Measurements from ENCODE around the gene ALDH7A1.

ALDH7A1 gene

DNA sequence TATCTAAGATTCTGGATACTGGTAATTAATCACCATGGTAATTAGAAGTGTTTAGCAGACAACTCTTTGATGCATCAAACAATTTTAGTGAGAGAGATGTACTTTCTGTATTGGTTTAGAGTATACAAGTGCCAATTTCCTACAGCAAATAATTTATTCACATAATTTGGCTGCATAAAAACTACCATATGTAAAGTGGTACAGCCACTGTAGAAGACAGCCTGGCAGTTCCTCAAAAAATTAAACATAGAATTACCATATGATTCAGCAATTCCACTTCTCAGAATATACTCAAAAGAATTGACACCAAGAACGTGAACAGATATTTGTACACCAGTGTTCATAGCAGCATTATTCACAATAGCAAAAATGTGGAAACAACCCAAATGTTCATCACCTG, 41.9 kb upstream of the ALDH7A1 start:
- Histone ChIP-seq H3K4me1 (ENCODE audit: insufficient read depth, low read length) (no peaks in the 10 kb centered on the region), H2AFZ (ENCODE audit: low read depth, low read length) (no peak overlapping the region), H4K20me1 (ENCODE audit: insufficient read depth, low read length) (no peaks in the 10 kb centered on the region), H3K36me3 (ENCODE audit: insufficient read depth, low read length) (no peaks in the 10 kb centered on the region), H3K27ac (ENCODE audit: low read length) (no peak overlapping the region), H3K27me3 (ENCODE audit: insufficient read depth, low read length, poor library complexity) (no peaks in the 10 kb centered on the region), H3K79me2 (ENCODE audit: insufficient read depth, low read length) (no peaks in the 10 kb centered on the region), H3K9me3 (ENCODE audit: insufficient read depth, low read length, severe bottlenecking) (no peaks in the 10 kb centered on the region), H3K4me2 (ENCODE audit: insufficient read depth, low read length) (no peak overlapping the region), H3K4me3 (ENCODE audit: low read depth in 1 of 2, low read length in 2 of 2) (no peak overlapping the region), H3K9ac (ENCODE audit: low read depth, low read length) (no peak overlapping the region)
- ATAC-seq (ENCODE audit: insufficient read depth, low read depth) (no peak), DNase-seq (no peak)
- TF ChIP-seq, protein P1, sequence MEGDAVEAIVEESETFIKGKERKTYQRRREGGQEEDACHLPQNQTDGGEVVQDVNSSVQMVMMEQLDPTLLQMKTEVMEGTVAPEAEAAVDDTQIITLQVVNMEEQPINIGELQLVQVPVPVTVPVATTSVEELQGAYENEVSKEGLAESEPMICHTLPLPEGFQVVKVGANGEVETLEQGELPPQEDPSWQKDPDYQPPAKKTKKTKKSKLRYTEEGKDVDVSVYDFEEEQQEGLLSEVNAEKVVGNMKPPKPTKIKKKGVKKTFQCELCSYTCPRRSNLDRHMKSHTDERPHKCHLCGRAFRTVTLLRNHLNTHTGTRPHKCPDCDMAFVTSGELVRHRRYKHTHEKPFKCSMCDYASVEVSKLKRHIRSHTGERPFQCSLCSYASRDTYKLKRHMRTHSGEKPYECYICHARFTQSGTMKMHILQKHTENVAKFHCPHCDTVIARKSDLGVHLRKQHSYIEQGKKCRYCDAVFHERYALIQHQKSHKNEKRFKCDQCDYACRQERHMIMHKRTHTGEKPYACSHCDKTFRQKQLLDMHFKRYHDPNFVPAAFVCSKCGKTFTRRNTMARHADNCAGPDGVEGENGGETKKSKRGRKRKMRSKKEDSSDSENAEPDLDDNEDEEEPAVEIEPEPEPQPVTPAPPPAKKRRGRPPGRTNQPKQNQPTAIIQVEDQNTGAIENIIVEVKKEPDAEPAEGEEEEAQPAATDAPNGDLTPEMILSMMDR (IDR thresholded peaks at IDR 0.05; ENCODE audit: borderline replicate concordance, extremely low read depth, low read length, poor library complexity, severe bottlenecking), result no peak

DNA sequence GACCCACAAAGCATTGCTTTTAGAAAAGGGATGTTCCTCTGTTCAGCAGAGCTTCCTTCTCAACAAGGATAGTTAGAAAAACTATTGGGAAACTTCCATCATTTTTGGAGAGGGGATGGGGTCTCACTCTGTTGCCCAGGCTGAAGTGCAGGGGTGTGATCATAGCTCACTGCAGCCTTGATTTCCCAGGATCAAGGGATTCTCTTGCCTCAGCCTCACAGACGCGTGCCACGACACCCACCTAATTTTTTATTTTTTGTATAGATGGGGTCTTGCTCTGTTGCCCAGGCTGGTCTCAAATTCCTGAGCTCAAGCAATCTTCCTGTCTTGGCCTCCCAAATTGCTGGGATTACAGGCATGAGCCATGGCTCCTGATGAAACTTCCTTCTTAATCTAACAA, 40.6 kb upstream of the ALDH7A1 start:
- no peak overlapping the region for H3K4me3 ChIP-seq (ENCODE audit: low read depth in 1 of 2, low read length in 2 of 2)
- H3K36me3 ChIP-seq (ENCODE audit: insufficient read depth, low read length), result no peaks in the 10 kb centered on the region
- H3K4me1 ChIP-seq (ENCODE audit: insufficient read depth, low read length), result no peaks in the 10 kb centered on the region
- H3K4me2 ChIP-seq (ENCODE audit: insufficient read depth, low read length), result no peak overlapping the region
- no peaks in the 10 kb centered on the region for H4K20me1 ChIP-seq (ENCODE audit: insufficient read depth, low read length)
- H3K9me3 ChIP-seq (ENCODE audit: insufficient read depth, low read length, severe bottlenecking), result no peaks in the 10 kb centered on the region
- TF ChIP-seq, protein P1 (IDR thresholded peaks at IDR 0.05; ENCODE audit: borderline replicate concordance, extremely low read depth, low read length, poor library complexity, severe bottlenecking), result no peak
- no peak for TF ChIP-seq EZH2 (IDR thresholded peaks at IDR 0.05; ENCODE audit: borderline replicate concordance, low read depth, low read length, severe bottlenecking)
- H3K27ac ChIP-seq (ENCODE audit: low read length), result no peak overlapping the region
- H3K79me2 ChIP-seq (ENCODE audit: insufficient read depth, low read length), result no peaks in the 10 kb centered on the region
- ATAC-seq (ENCODE audit: insufficient read depth, low read depth) (no peak), DNase-seq (no peak)
- H3K9ac ChIP-seq (ENCODE audit: low read depth, low read length), result no peak overlapping the region
- H3K27me3 ChIP-seq (ENCODE audit: insufficient read depth, low read length, poor library complexity), result no peaks in the 10 kb centered on the region
- H2AFZ ChIP-seq (ENCODE audit: low read depth, low read length), result no peak overlapping the region

DNA sequence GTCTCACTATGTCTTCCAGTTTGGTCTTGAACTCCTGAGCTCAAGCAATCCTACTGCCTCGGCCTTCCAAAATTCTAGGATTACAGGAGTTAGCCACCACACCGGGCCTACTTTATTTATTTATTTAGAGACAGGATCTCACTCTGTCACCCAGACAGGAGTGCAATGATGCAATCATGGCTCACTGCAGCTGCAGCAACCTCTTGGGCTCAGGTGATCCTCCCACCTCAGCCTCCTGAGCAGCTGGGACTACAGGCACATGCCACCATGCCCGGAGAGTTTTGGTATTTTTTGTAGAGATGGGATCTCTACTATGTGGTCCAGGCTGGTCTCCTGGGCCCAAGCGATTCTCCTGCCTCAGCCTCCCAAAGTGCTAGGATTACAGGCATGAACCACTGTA, 38.5 kb upstream of the ALDH7A1 start:
- no peaks in the 10 kb centered on the region for H3K9me3 ChIP-seq (ENCODE audit: insufficient read depth, low read length, severe bottlenecking)
- H3K27me3 ChIP-seq (ENCODE audit: insufficient read depth, low read length, poor library complexity), result no peaks in the 10 kb centered on the region
- H3K36me3 ChIP-seq (ENCODE audit: insufficient read depth, low read length), result no peaks in the 10 kb centered on the region
- no peaks in the 10 kb centered on the region for H3K4me1 ChIP-seq (ENCODE audit: insufficient read depth, low read length)
- ATAC-seq (ENCODE audit: insufficient read depth, low read depth) (no peak), DNase-seq (no peak)
- no peak overlapping the region for H3K27ac ChIP-seq (ENCODE audit: low read length)
- no peaks in the 10 kb centered on the region for H4K20me1 ChIP-seq (ENCODE audit: insufficient read depth, low read length)
- H3K79me2 ChIP-seq (ENCODE audit: insufficient read depth, low read length), result no peaks in the 10 kb centered on the region
- H2AFZ ChIP-seq (ENCODE audit: low read depth, low read length), result no peak overlapping the region
- no peak overlapping the region for H3K9ac ChIP-seq (ENCODE audit: low read depth, low read length)
- H3K4me2 ChIP-seq (ENCODE audit: insufficient read depth, low read length), result no peak overlapping the region
- H3K4me3 ChIP-seq (ENCODE audit: low read depth in 1 of 2, low read length in 2 of 2), result no peak overlapping the region
- TF ChIP-seq EZH2 (IDR thresholded peaks at IDR 0.05; ENCODE audit: borderline replicate concordance, low read depth, low read length, severe bottlenecking), result no peak
- TF ChIP-seq, protein P1 (IDR thresholded peaks at IDR 0.05; ENCODE audit: borderline replicate concordance, extremely low read depth, low read length, poor library complexity, severe bottlenecking), result no peak

DNA sequence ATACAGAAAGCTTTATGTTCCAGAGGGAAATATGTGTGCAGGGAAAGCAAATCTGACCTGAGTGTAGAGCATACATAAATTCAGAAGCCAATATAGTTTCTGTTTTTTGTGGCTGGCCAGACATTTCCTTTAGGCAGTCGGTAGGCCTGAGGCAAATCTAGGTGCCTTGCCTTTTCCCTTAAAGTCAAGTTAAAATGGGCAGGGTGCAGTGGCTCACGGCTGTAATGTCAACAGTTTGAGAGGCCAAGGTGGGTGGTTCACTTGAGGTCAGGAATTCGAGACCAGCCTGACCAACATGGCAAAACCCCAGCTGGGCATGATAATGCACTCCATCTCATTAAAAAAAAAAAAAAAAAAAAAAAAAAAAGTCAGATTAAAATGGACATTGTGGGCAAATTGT, 36.9 kb upstream of the ALDH7A1 start:
- no peaks in the 10 kb centered on the region for H4K20me1 ChIP-seq (ENCODE audit: insufficient read depth, low read length)
- ATAC-seq (ENCODE audit: insufficient read depth, low read depth) (no peak), DNase-seq (no peak)
- no peaks in the 10 kb centered on the region for H3K4me1 ChIP-seq (ENCODE audit: insufficient read depth, low read length)
- H3K36me3 ChIP-seq (ENCODE audit: insufficient read depth, low read length), result 0 out of 2 replicates have a peak, but pooled peaks cover under 1% of the 10 kb centered on the region
- H3K9me3 ChIP-seq (ENCODE audit: insufficient read depth, low read length, severe bottlenecking), result no peaks in the 10 kb centered on the region
- TF ChIP-seq, protein P1 (IDR thresholded peaks at IDR 0.05; ENCODE audit: borderline replicate concordance, extremely low read depth, low read length, poor library complexity, severe bottlenecking), result no peak
- no peak for TF ChIP-seq EZH2 (IDR thresholded peaks at IDR 0.05; ENCODE audit: borderline replicate concordance, low read depth, low read length, severe bottlenecking)
- no peak overlapping the region for H2AFZ ChIP-seq (ENCODE audit: low read depth, low read length)
- no peaks in the 10 kb centered on the region for H3K27me3 ChIP-seq (ENCODE audit: insufficient read depth, low read length, poor library complexity)
- H3K4me3 ChIP-seq (ENCODE audit: low read depth in 1 of 2, low read length in 2 of 2), result no peak overlapping the region
- H3K79me2 ChIP-seq (ENCODE audit: insufficient read depth, low read length), result no peaks in the 10 kb centered on the region
- no peak overlapping the region for H3K4me2 ChIP-seq (ENCODE audit: insufficient read depth, low read length)
- no peak overlapping the region for H3K27ac ChIP-seq (ENCODE audit: low read length)
- H3K9ac ChIP-seq (ENCODE audit: low read depth, low read length), result no peak overlapping the region

All from DND-41 (cell line).